Measurements from ENCODE around the gene FGD3.

The FGD3 gene

GRCh38 chr9:93072383-93072795, 125.1 kb downstream of the FGD3 start:
- no peak for DNase-seq (ENCODE audit: low read depth in 2 of 2)

- DNase-seq (ENCODE audit: low read depth in 2 of 2), result no peak
Measured at GRCh38 chr9:93076101-93076791, 128.9 kb downstream of the FGD3 start.

GRCh38 chr9:93076792-93077128, 129.4 kb downstream of the FGD3 start:
- DNase-seq (ENCODE audit: low read depth in 2 of 2), result no peak

GRCh38 chr9:93077367-93077766, 130.0 kb downstream of the FGD3 start:
- DNase-seq (ENCODE audit: low read depth in 2 of 2), result no peak

- DNase-seq (ENCODE audit: low read depth in 2 of 2), result no peak
Measured at GRCh38 chr9:93077811-93078210, 130.5 kb downstream of the FGD3 start.

- DNase-seq (ENCODE audit: low read depth in 2 of 2), result no peak
Measured at GRCh38 chr9:93079371-93079770, 132.0 kb downstream of the FGD3 start.

- no peak for DNase-seq (ENCODE audit: low read depth in 2 of 2)
Measured at GRCh38 chr9:93080406-93080805, 133.1 kb downstream of the FGD3 start.

- no peak for DNase-seq (ENCODE audit: low read depth in 2 of 2)
Measured at GRCh38 chr9:93081081-93081529, 133.8 kb downstream of the FGD3 start.

GRCh38 chr9:93081931-93082330, 134.6 kb downstream of the FGD3 start:
- no peak for DNase-seq (ENCODE audit: low read depth in 2 of 2)

GRCh38 chr9:93082841-93083411, 135.6 kb downstream of the FGD3 start:
- DNase-seq (ENCODE audit: low read depth in 2 of 2), result no peak

- DNase-seq (ENCODE audit: low read depth in 2 of 2), result no peak
Measured at GRCh38 chr9:93083592-93084470, 136.5 kb downstream of the FGD3 start.

- DNase-seq (ENCODE audit: low read depth in 2 of 2), result no peak
Measured at GRCh38 chr9:93084471-93084881, 137.2 kb downstream of the FGD3 start.

GRCh38 chr9:93085676-93086075, 138.4 kb downstream of the FGD3 start:
- no peak for DNase-seq (ENCODE audit: low read depth in 2 of 2)
